OCI-LY3 (cell line): ENCODE results near the gene KRTAP5-1.
"Not testable (repeated sequence)": the region's sequence is repeated elsewhere in the genome, so short reads cannot be mapped to it uniquely, and the experiment has no call there.

Experiments
- EZH2phosphoT487 ChIP-seq: fragments of 200-600 bp; shearing (Covaris generic); IDR thresholded peaks from 2 replicates; pipeline ENCODE4 v1.6.1; 2018; ENCODE audit warnings: antibody characterized with exemption, mixed run types, low read depth
- TF ChIP-seq, protein P1 (sequence below): fragments of 200-600, 300-600 bp; sonication (generic); IDR thresholded peaks from 2 replicates; pipeline ENCODE4 v1.5.1; 2014; ENCODE audit warnings: antibody characterized with exemption, low read length, low read depth

DNA sequence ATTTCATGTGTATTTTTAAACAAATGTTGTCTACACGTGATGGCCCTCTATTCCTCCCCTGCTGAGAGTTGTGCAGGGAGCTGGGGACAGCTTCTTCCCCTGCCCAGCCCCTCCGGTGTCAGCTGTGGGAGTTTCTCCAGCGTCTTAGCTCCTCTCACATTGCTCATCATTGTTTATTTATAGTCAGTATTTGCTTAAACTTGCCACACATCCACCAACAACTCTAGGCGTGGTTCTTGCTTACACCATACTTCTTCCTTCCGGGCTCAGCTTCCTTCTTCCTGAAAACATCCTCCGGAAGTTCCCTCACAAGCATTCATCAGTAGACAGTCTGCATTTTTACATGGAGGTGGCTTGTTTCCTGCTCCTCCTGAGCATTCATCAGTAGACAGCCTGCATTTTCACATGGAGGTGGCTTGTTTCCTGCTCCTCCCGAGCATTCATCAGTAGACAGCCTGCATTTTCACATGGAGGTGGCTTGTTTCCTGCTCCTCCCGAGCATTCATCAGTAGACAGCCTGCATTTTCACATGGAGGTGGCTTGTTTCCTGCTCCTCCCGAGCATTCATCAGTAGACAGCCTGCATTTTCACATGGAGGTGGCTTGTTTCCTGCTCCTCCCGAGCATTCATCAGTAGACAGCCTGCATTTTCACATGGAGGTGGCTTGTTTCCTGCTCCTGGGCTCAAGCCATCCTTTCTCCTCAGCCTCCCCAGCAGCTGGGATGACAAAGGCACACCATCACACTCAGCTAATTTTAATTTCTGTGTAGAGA is 4.3 kb upstream of the KRTAP5-1 start:
- TF ChIP-seq, protein P1, sequence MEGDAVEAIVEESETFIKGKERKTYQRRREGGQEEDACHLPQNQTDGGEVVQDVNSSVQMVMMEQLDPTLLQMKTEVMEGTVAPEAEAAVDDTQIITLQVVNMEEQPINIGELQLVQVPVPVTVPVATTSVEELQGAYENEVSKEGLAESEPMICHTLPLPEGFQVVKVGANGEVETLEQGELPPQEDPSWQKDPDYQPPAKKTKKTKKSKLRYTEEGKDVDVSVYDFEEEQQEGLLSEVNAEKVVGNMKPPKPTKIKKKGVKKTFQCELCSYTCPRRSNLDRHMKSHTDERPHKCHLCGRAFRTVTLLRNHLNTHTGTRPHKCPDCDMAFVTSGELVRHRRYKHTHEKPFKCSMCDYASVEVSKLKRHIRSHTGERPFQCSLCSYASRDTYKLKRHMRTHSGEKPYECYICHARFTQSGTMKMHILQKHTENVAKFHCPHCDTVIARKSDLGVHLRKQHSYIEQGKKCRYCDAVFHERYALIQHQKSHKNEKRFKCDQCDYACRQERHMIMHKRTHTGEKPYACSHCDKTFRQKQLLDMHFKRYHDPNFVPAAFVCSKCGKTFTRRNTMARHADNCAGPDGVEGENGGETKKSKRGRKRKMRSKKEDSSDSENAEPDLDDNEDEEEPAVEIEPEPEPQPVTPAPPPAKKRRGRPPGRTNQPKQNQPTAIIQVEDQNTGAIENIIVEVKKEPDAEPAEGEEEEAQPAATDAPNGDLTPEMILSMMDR: not testable (repeated sequence)
- not testable (repeated sequence) for TF ChIP-seq EZH2phosphoT487
